CD14-positive monocyte (primary cell): ENCODE results near the gene CMSS1. TPM values are rescaled to one million over a fixed set of nuclear protein-coding genes. Genes with fewer than 3 reads are reported as not detected.

Experiments
- DNase-seq, 3 donors: peaks; one replicate each; pipeline ENCODE4 v3.0.0-alpha.2; 2011 to 2022
- H2AFZ ChIP-seq: 2 replicates; pipeline ENCODE4 v1.6.0; 2012; ENCODE audit warnings: mild to moderate bottlenecking, low read depth, low read length, inconsistent platforms; ENCODE audit not compliant: insufficient read depth, poor library complexity, severe bottlenecking
- H3K27ac ChIP-seq, 2 donors: 1 replicate in 1 of 2; 2 replicates in 1 of 2; pipeline ENCODE4 v1.5.1; 2012 to 2013; ENCODE audit warnings: low read length in 2 of 2, control low read depth in 1 of 2, inconsistent platforms in 1 of 2, low read depth in 1 of 2, mild to moderate bottlenecking in 1 of 2
- H3K27me3 ChIP-seq, 2 donors: one replicate each; pipeline versions ENCODE4 v1.6.0 to v1.6.1; 2011 to 2013; ENCODE audit warnings: low read length in 2 of 2; ENCODE audit not compliant: control insufficient read depth in 2 of 2, insufficient read depth in 2 of 2
- H3K36me3 ChIP-seq, 2 donors: replicated peaks in 1 of 2; 1 replicate in 1 of 2; 2 replicates in 1 of 2; pipeline versions ENCODE4 v1.5.1 to v1.6.1; 2012 to 2013; ENCODE audit warnings: low read length in 2 of 2, control low read depth in 1 of 2, inconsistent platforms in 1 of 2, mild to moderate bottlenecking in 1 of 2; ENCODE audit not compliant: insufficient read depth in 2 of 2, control insufficient read depth in 1 of 2
- H3K4me1 ChIP-seq, 2 donors: 1 replicate in 1 of 2; 2 replicates in 1 of 2; pipeline versions ENCODE4 v1.5.1 to v1.6.1; 2012 to 2013; ENCODE audit warnings: low read length in 2 of 2, control low read depth in 1 of 2, inconsistent platforms in 1 of 2, mild to moderate bottlenecking in 1 of 2, moderate library complexity in 1 of 2; ENCODE audit not compliant: insufficient read depth in 2 of 2, control insufficient read depth in 1 of 2
- H3K4me2 ChIP-seq: replicated peaks from 2 replicates; pipeline ENCODE3; 2012; ENCODE audit warnings: low read length, moderate library complexity, mild to moderate bottlenecking; ENCODE audit not compliant: poor library complexity, severe bottlenecking; ENCODE audit errors: extremely low read depth
- H3K4me3 ChIP-seq, 3 experiments: fragments of 200-600 bp in 1 of 3; sonication (generic) in 1 of 3; replicated peaks in 1 of 3; 1 replicate in 2 of 3; 2 replicates in 1 of 3; pipeline ENCODE4 v1.5.1; 2011 to 2013; ENCODE audit warnings: low read length in 3 of 3, mild to moderate bottlenecking in 3 of 3, control low read depth in 2 of 3, low read depth in 2 of 3, inconsistent platforms in 1 of 3, moderate library complexity in 1 of 3
- H3K79me2 ChIP-seq: 2 replicates; pipeline ENCODE4 v1.6.0; 2012; ENCODE audit warnings: mild to moderate bottlenecking, control low read depth, inconsistent platforms, low read length, moderate library complexity; ENCODE audit not compliant: insufficient read depth
- H3K9ac ChIP-seq: 2 replicates; pipeline ENCODE4 v1.6.0; 2017; ENCODE audit warnings: low read length, mild to moderate bottlenecking; ENCODE audit not compliant: insufficient read depth, poor library complexity, severe bottlenecking
- H3K9me3 ChIP-seq, 2 donors: replicated peaks in 1 of 2; 1 replicate in 1 of 2; 2 replicates in 1 of 2; pipeline versions ENCODE4 v1.5.1 to v1.6.1; 2012 to 2013; ENCODE audit warnings: low read length in 2 of 2, control low read depth in 1 of 2; ENCODE audit not compliant: control insufficient read depth in 1 of 2, insufficient read depth in 1 of 2
- H4K20me1 ChIP-seq: 2 replicates; pipeline ENCODE4 v1.6.0; 2012; ENCODE audit warnings: mild to moderate bottlenecking, low read length, control low read depth, moderate library complexity; ENCODE audit not compliant: insufficient read depth
- H3K27ac Mint-ChIP-seq, 7 donors: one replicate each; pipeline ENCODE4 v1.8.0; 2020; ENCODE audit warnings: mild to moderate bottlenecking in 7 of 7, mixed read lengths in 7 of 7, moderate library complexity in 6 of 7, inconsistent platforms in 2 of 7
- H3K27me3 Mint-ChIP-seq, 3 donors: one replicate each; pipeline ENCODE4 v1.8.0; 2021 to 2022; ENCODE audit warnings: low read depth in 3 of 3, mild to moderate bottlenecking in 3 of 3, mixed read lengths in 3 of 3, moderate library complexity in 3 of 3, inconsistent platforms in 1 of 3
- H3K36me3 Mint-ChIP-seq, 2 donors: one replicate each; pipeline ENCODE4 v1.8.0; 2020; ENCODE audit warnings: mixed read lengths in 2 of 2, inconsistent platforms in 1 of 2, mild to moderate bottlenecking in 1 of 2
- H3K4me1 Mint-ChIP-seq: one replicate; pipeline ENCODE4 v1.8.0; 2020; ENCODE audit warnings: mild to moderate bottlenecking, mixed read lengths
- H3K4me3 Mint-ChIP-seq, 2 donors: one replicate each; pipeline ENCODE4 v1.8.0; 2020; ENCODE audit warnings: mild to moderate bottlenecking in 2 of 2, mixed read lengths in 2 of 2, moderate library complexity in 1 of 2
- H3K9me3 Mint-ChIP-seq, 7 donors: one replicate each; pipeline ENCODE4 v1.8.0; 2020 to 2022; ENCODE audit warnings: mixed read lengths in 7 of 7, mild to moderate bottlenecking in 6 of 7, moderate library complexity in 6 of 7, inconsistent platforms in 2 of 7
- WGBS: methylation state at CpG from one replicate; pipeline ENCODE4 v1.1.5; 2013; ENCODE audit warnings: missing lambda C conversion rate; ENCODE audit not compliant: insufficient coverage; 5-methylcytosine and 5-hydroxymethylcytosine counted together
- intact Hi-C, 2 donors: fragments of 100-400 bp; cut with micrococcal nuclease; formaldehyde crosslinking; loops; one replicate each; pipeline versions ENCODE4 v1.15.0 to v1.15.1; 2023
- polyA plus RNA-seq, 3 donors: library from polyadenylated mRNA; depleted of rRNA in 1 of 3; unstranded in 2 of 3; stranded (reverse) in 1 of 3; fragments of 300-500 nt in 2 of 3; fragments of >200 nt in 1 of 3; fragmentation: Illumina TruSeq in 2 of 3; gene quantifications; 1 replicate in 2 of 3; 2 replicates in 1 of 3; pipeline ENCODE4 v1.2.3, GENCODE V29; 2012 to 2021
- TF ChIP-seq, protein P1 (sequence below): fragments of 200-600 bp; IDR thresholded peaks from one replicate; pipeline ENCODE4 v1.8.0; 2022; ENCODE audit warnings: antibody characterized with exemption, mild to moderate bottlenecking

The CMSS1 gene
- polyA plus RNA-seq, 3 donors = 1.1 to 3.6 (median 2.2) TPM

DNA sequence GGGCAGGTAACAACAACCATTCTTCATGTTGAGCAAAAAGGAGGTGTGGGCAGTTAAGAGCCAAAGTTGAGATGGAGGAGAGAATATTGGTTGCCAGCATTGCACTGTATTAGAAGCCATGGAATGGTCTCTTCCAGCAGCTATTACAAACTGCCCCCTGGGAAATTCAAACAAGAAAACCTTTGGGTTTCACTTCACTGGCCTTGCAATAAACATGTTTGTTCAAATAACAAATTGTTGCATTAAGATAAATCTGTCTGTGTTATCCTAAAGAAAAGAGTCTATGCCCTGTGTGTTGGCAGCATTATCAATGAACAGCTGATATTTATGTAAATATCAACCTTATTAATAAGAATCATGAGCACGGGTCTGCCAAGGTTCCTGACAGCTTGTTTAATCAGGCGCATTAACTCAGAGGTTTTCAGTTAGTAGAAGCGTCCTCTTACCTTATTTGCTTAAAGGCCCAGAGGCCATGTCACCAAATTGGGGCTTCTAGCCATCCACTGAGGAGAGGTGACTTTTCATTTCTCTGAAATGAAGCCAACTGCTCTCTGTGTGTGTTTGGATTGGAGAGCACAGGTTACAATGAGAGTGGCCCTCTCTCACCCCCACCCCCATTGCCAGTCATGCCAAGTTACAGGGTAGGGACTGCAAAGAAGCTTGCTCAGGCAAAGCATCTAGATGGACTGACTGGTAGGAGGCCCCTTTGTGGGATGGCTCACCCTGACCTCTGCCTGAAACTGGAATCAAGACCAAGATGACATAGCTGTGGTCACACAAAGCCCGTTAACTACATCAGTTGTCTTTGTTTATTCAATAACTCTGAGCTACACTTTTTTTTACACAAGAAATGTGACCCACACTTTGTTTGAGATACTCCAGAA lies 286.1 kb downstream of the CMSS1 start:
- Histone ChIP-seq H3K27me3 (no peaks in the 10 kb centered on the region), H3K27ac (no peak overlapping the region), H2AFZ (no peak overlapping the region), H4K20me1 (no peaks in the 10 kb centered on the region), H3K9ac (no peak overlapping the region), H3K4me1 (no peaks in the 10 kb centered on the region), H3K4me3 (no peak overlapping the region), H3K9me3 (no peaks in the 10 kb centered on the region), H3K79me2 (no peaks in the 10 kb centered on the region), H3K4me2 (no peak overlapping the region), H3K36me3 (no peaks in the 10 kb centered on the region)
- no peak overlapping the region for H3K4me3 Mint-ChIP-seq
- no peaks in the 10 kb centered on the region for H3K36me3 Mint-ChIP-seq
- TF ChIP-seq, protein P1, sequence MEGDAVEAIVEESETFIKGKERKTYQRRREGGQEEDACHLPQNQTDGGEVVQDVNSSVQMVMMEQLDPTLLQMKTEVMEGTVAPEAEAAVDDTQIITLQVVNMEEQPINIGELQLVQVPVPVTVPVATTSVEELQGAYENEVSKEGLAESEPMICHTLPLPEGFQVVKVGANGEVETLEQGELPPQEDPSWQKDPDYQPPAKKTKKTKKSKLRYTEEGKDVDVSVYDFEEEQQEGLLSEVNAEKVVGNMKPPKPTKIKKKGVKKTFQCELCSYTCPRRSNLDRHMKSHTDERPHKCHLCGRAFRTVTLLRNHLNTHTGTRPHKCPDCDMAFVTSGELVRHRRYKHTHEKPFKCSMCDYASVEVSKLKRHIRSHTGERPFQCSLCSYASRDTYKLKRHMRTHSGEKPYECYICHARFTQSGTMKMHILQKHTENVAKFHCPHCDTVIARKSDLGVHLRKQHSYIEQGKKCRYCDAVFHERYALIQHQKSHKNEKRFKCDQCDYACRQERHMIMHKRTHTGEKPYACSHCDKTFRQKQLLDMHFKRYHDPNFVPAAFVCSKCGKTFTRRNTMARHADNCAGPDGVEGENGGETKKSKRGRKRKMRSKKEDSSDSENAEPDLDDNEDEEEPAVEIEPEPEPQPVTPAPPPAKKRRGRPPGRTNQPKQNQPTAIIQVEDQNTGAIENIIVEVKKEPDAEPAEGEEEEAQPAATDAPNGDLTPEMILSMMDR = no peak
- WGBS = 100% methylated on average over 3 of the region's 4 CpGs
- H3K4me1 Mint-ChIP-seq = peaks cover 13% of the 10 kb centered on the region
- H3K27me3 Mint-ChIP-seq = peaks cover 0 to 2% (median 0%) of the 10 kb centered on the region in 3 donors
- no peaks in the 10 kb centered on the region for H3K9me3 Mint-ChIP-seq
- DNase-seq = no peak
- intact Hi-C loops = loop anchor here in 1 of 2 donors (2.0 kb wide), 1 partner anchor 13 kb away; no protein-coding TSS in a partner anchor
- H3K27ac Mint-ChIP-seq = no peak overlapping the region

DNA sequence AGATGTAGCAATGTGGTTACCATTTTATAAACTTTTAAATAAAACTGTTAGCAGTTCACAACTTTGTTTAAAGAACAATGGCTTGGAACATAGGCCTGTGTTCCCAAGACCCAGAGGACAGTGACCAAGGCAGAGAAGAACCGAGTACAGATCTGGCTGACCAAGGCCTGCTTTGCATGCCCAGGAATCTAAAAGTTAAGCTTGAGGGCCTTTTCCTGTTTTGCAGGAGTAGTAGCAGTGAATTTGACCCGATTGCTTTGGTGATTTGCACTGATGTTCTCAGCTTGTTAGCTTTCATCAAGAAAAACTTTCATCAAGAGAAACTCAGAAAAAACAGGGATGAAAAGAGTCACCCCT lies 286.8 kb downstream of the CMSS1 start:
- no peaks in the 10 kb centered on the region for H3K9me3 ChIP-seq
- no peak overlapping the region for H2AFZ ChIP-seq
- H3K4me3 ChIP-seq = no peak overlapping the region
- Mint-ChIP-seq H3K4me3 (no peak overlapping the region), H3K36me3 (no peaks in the 10 kb centered on the region), H3K9me3 (no peaks in the 10 kb centered on the region), H3K27me3 (peaks cover 0 to 2% (median 0%) of the 10 kb centered on the region in 3 donors), H3K4me1 (peaks cover 13% of the 10 kb centered on the region), H3K27ac (no peak overlapping the region)
- no peaks in the 10 kb centered on the region for H3K27me3 ChIP-seq
- no peak overlapping the region for H3K9ac ChIP-seq
- TF ChIP-seq, protein P1 = no peak
- H4K20me1 ChIP-seq = no peaks in the 10 kb centered on the region
- no peaks in the 10 kb centered on the region for H3K79me2 ChIP-seq
- 100% methylated on average over 1 of the region's 2 CpGs for WGBS
- H3K4me1 ChIP-seq = no peaks in the 10 kb centered on the region
- intact Hi-C loops = loop anchor here in 1 of 2 donors (2.0 kb wide), 1 partner anchor 14 kb away; no protein-coding TSS in a partner anchor
- H3K27ac ChIP-seq = no peak overlapping the region
- DNase-seq = no peak
- no peak overlapping the region for H3K4me2 ChIP-seq
- no peaks in the 10 kb centered on the region for H3K36me3 ChIP-seq
